Measurements from ENCODE around the gene ZNF648.
"Not testable (repeated sequence)": the region's sequence is repeated elsewhere in the genome, so short reads cannot be mapped to it uniquely, and the experiment has no call there.

Gene ZNF648, protein sequence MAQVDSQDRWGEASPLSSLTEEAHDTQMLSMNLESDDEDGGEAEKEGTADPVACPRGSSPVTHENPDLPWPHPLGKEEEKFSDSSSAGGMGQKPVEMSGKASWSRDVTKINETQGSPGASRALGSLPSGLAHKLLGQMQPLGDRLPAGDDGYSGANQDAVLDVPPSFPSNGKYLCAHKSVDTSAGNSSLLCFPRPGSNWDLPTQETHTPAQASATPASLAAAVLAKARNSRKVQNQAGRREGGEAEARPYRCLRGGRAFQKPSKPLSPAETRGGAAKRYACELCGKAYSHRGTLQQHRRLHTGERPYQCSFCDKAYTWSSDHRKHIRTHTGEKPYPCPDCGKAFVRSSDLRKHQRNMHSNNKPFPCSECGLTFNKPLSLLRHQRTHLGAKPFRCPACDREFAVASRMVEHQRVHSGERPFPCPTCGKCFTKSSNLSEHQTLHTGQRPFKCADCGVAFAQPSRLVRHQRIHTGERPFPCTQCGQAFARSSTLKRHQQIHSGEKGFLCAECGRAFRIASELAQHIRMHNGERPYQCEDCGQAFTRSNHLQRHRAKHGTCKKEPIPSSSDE

GRCh38 chr1:182061594-182061993 is at the start of gene ZNF648:
Gene ZNF648, minus strand, starts transcription at chr1:182061712. Its CDS starts 3,702 bp downstream, at chr1:182058010.
- DNase-seq = no peak

DNA sequence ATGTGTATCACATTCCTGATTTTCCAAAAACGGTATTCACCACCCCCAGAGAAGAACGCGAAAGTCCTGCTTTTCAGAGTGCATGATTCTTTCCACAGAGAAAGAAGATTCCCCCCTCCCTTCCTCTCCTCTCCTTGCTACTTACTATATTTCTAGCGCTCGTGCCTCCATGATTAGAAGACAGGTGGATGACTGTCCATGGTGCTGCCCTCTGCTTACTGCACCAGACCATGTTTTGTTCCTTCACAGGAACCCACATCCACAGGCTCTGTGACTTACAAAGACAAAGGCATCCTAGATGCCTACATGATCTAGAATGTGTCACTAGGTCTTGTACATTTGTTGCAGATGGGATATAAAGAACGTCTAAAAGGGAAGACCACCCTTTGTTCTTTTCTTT is 49.1 kb upstream of the ZNF648 start:
- DNase-seq = no peak

- DNase-seq = no peak
These were observed 48.3 kb upstream of the ZNF648 start for GRCh38 chr1:182109771-182110170.

GRCh38 chr1:182107209-182107608 is 45.7 kb upstream of the ZNF648 start:
- DNase-seq = no peak

GRCh38 chr1:182102043-182102416 is 40.5 kb upstream of the ZNF648 start:
- DNase-seq = no peak

GRCh38 chr1:182101415-182102042 is 40.0 kb upstream of the ZNF648 start:
- DNase-seq = no peak

- no peak for DNase-seq
These were observed 36.8 kb upstream of the ZNF648 start for GRCh38 chr1:182098301-182098700.

GRCh38 chr1:182095946-182096345 is 34.4 kb upstream of the ZNF648 start:
- DNase-seq = no peak

DNA sequence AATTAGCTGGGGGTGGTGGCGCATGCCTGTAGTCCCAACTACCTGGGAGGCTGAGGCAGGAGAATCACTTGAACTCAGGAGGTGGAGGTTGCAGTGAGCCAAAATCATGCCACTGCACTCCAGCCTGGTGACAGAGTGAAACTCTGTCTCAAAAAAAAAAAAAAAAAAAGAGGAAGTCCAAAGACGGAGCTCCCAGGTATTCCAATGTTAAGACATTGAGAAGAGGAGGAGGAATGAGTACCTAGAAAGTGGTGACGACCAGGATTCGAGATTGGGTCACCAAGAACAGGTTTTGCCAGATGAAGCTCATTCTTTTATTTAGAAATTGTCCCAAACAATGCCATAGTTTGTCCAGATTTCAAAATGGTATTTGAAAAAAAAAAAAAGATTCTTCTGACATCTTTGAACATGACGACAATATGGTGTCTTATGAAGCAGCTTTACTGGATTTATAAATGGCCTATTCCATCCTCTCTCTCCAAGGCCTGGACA is 33.0 kb upstream of the ZNF648 start:
- not testable (repeated sequence) for DNase-seq

- no peak for DNase-seq
These were observed 32.3 kb upstream of the ZNF648 start for GRCh38 chr1:182093781-182094180.

- DNase-seq = no peak
These were observed 30.8 kb upstream of the ZNF648 start for GRCh38 chr1:182092336-182092735.

- no peak for DNase-seq
These were observed 29.6 kb upstream of the ZNF648 start for GRCh38 chr1:182091083-182091482.

GRCh38 chr1:182087719-182088350 is 26.3 kb upstream of the ZNF648 start:
- DNase-seq = no peak

DNA sequence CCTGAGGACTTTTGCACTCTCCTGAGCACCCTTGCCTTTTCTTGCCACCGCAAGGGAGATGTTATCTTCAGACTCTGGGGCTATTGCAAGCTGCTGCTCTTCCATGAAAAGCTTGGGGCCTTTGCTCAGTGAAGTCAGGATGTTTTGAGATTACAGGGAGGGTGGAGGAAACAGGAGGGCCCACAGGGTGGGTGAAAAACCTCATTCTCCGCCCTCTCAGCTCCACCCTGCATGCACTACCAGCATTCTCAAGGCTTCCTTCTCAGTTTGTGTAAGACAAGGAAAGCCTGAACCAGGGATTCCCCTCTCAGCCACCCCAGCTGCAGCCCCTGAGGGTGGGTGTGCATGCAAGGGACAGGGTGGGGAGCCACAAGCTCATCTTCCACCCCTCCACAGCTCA is 25.8 kb upstream of the ZNF648 start:
- DNase-seq = no peak

- no peak for DNase-seq
These were observed 25.1 kb upstream of the ZNF648 start for GRCh38 chr1:182086620-182087019.

DNA sequence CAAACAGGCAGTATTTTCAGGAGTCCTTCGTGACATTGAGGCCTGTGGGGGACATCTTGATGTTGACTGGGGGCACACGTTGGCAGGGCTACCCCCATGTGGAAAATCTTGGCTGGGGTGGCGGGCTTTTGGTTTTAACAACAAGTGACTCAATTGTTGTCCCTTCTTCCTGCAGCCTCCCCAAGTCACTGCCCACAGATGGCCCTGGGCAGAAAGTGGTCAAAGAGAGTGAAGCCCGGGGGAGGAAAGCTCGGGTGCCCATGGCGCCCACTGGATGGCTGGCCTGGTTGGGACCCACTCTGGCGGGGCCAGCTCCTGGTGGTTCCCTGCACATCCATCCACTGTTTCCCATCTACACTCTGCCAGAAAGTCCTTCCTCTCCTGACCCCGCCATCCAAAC is 24.6 kb upstream of the ZNF648 start:
- no peak for DNase-seq

GRCh38 chr1:182085726-182086125 is 24.2 kb upstream of the ZNF648 start:
- DNase-seq = no peak

DNA sequence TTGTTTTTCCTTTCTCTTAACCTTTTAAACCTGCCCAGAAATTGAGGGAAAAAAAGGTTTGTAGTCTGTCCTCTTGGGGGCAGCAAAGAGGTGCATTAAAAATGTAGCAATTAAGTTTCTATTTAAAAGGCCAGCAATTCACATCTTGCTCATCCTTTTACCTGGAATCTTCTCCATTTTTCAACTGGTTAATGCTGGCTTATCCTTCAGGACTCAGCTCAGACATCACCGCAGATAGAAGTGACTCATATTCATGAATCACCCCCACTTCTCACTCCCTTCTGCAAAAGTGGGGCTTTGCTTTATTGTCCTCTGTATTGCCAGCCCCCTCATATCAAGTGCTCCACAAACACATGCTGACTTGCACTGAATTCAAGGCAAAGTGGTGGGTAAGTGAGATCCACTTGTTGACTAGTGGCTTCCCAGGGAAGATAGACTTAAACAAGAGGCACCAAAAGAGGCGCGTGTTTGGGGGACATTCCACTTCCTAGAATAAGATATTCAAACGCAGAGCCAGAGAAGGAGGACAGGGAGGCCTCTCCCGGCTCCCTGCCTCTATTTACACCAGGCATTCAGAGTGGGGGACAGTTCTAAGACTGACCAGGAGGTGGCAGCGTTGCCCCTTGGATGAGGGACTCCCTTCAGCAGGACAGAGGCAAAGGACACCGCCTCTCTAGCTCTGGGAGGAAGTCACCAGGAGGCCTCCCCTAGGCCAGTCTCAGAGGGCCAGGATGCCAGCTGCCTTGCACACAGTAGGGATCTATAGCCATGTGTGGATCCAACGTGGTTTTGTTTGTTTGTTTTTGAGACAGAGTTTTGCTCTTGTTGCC is 23.2 kb upstream of the ZNF648 start:
- no peak for DNase-seq

DNA sequence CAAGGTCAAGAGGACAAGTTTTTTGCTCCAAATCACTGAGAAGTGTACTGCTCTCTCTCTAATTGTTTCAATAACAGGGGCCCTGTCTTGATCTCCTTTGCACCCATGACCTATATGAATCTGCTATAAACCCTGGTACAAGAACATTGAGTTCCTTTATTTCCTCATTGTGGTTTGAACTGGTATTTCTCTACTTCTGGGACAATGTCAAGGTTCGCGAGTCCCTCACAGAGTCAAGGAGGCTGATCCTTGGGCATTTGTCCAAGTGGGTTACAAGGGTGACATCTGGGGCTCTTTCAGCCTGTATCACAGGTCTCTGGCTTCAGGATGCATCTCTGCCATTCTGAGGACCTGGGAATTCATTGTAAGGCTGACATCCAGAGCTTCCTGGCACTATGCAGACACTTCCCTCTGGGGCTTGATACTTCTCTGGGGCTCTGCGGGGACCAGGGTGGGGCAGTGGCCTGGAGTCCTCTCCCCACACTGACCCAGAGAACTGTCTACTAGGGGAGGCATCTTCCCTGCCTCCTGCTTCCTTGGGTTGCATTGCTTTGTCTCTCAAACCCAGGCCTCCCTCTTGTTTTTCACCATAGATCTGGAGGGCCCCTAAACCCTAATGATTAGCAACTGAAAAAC is 22.5 kb upstream of the ZNF648 start:
- DNase-seq = no peak

DNA sequence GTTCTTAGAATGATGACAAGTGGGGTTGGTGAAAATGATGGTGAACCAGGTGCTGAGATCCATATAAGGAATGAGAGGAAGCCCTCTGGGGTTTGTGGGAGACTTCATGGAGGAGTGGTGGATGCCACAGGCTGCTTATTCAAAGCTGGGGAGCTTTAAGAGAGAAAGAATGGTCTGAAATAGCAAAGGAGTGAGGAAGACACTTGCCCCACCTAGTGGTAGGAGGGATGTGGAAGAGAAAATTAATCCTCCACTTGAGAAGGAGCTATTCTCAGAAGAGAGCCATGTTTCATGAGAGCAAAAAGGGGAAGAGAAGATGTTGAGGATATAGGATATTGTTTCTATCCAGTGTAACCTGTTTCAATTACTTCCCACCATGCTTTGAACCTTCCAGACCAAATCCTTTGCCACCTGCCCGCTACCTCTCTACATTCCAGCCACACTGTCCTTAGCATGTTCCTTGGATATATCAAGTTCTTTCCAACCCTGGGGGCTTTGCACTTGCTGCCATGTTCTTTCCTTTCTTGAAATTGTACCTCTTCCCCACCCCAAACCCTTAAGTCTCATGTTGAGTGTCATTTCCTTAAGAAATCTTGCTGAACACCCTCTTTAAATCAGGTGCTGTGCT is 19.6 kb upstream of the ZNF648 start:
- no peak for DNase-seq

- DNase-seq = no peak
These were observed 18.5 kb upstream of the ZNF648 start for GRCh38 chr1:182080040-182080439.

DNA sequence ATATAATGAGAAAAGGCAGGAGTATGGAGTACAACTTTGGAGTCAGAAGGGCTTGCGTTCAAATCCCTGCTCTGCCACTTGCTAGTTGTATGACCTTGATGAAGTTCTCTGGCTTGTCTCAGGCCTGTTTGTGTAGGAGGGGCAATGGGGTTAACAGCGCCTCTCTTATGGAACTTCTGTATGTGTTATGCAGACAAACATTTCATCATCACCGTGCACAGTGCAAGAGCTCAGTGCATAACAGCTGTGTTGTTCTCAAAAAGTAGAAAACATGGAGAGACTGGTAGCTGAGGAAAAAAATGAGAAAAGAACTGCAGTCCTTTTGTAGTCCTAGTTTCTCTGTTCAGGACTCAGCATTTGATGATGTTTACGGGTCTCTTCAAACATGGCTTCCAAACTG is 10.4 kb upstream of the ZNF648 start:
- DNase-seq = no peak
